ENCODE data around the gene TMEM255A. TPM values are rescaled to one million over a fixed set of nuclear protein-coding genes. Genes with fewer than 3 reads are reported as not detected.

Gene TMEM255A
- total and polyA plus RNA-seq, 2 donors (not counting 1 experiment from before 2014, with no cell fraction given), result under 0.01 to 0.93 TPM

- no peaks in the 10 kb centered on the region for H3K27me3 ChIP-seq (ENCODE audit: control insufficient read depth, insufficient read depth, low read length)
- no peak overlapping the region for H3K27ac ChIP-seq (ENCODE audit: insufficient read depth, low read length)
- H4K20me1 ChIP-seq (ENCODE audit: control insufficient read depth, extremely low read depth, insufficient read depth, low read length), result no peaks in the 10 kb centered on the region
- no peak overlapping the region for H3K4me2 ChIP-seq (ENCODE audit: extremely low read depth, insufficient read depth, low read length)
- H3K9ac ChIP-seq (ENCODE audit: insufficient read depth, low read length), result no peak overlapping the region
- no peaks in the 10 kb centered on the region for H3K4me1 ChIP-seq (ENCODE audit: control insufficient read depth, extremely low read depth, insufficient read depth, low read length)
- no peak for TF ChIP-seq EZH2 (IDR thresholded peaks at IDR 0.05; ENCODE audit: low read length, missing control alignments)
- TF ChIP-seq CTCF (conservative IDR thresholded peaks at IDR 0.05 in 1 of 2, IDR thresholded peaks at IDR 0.05 in 1 of 2; ENCODE audit: low read depth in 1 of 2, low read length in 2 of 2), result no peak
- H3K79me2 ChIP-seq (ENCODE audit: control insufficient read depth, insufficient read depth, low read length), result no peaks in the 10 kb centered on the region
- no peaks in the 10 kb centered on the region for H3K36me3 ChIP-seq (ENCODE audit: control insufficient read depth, insufficient read depth, low read length)
- H3K4me3 ChIP-seq (replicated peaks in 1 of 4; ENCODE audit: control extremely low read depth in 1 of 4, insufficient read depth in 1 of 4, low read depth in 3 of 4, low read length in 4 of 4), result no peak overlapping the region
- no peak for DNase-seq (ENCODE audit: low read depth in 2 of 2)
- no peaks in the 10 kb centered on the region for H3K9me3 ChIP-seq (ENCODE audit: control insufficient read depth, insufficient read depth, low read depth, low read length)
- H2AFZ ChIP-seq (ENCODE audit: low read length), result no peak overlapping the region
Observed at GRCh38 chrX:120301960-120302359, 9.3 kb downstream of the TMEM255A start.

DNA sequence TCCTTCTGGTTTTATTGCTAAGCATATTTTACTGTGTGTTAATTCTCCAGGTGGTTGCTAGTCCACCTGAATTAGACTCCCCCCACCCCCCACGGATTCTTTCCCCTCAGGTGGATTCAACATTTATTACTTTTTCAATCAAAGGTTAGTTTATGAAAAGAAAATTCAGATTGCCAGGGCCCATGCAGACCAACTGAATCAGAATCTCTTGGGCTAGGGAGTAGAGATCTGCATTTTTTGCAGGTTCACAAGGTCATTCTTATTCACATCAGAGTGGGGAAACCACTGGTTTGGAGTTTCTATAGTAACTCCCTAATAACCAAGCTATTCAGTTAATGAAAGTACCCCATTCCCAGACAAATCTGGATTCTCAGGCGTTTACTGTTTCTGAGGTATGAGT, 9.8 kb downstream of the TMEM255A start:
- Histone ChIP-seq H3K27ac (ENCODE audit: insufficient read depth, low read length) (no peak overlapping the region), H3K9me3 (ENCODE audit: control insufficient read depth, insufficient read depth, low read depth, low read length) (no peaks in the 10 kb centered on the region), H3K9ac (ENCODE audit: insufficient read depth, low read length) (no peak overlapping the region), H3K4me2 (ENCODE audit: extremely low read depth, insufficient read depth, low read length) (no peak overlapping the region), H3K79me2 (ENCODE audit: control insufficient read depth, insufficient read depth, low read length) (no peaks in the 10 kb centered on the region), H3K36me3 (ENCODE audit: control insufficient read depth, insufficient read depth, low read length) (no peaks in the 10 kb centered on the region), H3K4me1 (ENCODE audit: control insufficient read depth, extremely low read depth, insufficient read depth, low read length) (no peaks in the 10 kb centered on the region), H2AFZ (ENCODE audit: low read length) (no peak overlapping the region), H3K27me3 (ENCODE audit: control insufficient read depth, insufficient read depth, low read length) (no peaks in the 10 kb centered on the region), H4K20me1 (ENCODE audit: control insufficient read depth, extremely low read depth, insufficient read depth, low read length) (no peaks in the 10 kb centered on the region), H3K4me3 (replicated peaks in 1 of 4; ENCODE audit: control extremely low read depth in 1 of 4, insufficient read depth in 1 of 4, low read depth in 3 of 4, low read length in 4 of 4) (no peak overlapping the region)
- DNase-seq (ENCODE audit: low read depth in 2 of 2), result no peak
- TF ChIP-seq EZH2 (IDR thresholded peaks at IDR 0.05; ENCODE audit: low read length, missing control alignments) (no peak), CTCF (conservative IDR thresholded peaks at IDR 0.05 in 1 of 2, IDR thresholded peaks at IDR 0.05 in 1 of 2; ENCODE audit: low read depth in 1 of 2, low read length in 2 of 2) (no peak)

- no peak overlapping the region for H2AFZ ChIP-seq (ENCODE audit: low read length)
- H3K27ac ChIP-seq (ENCODE audit: insufficient read depth, low read length), result no peak overlapping the region
- no peaks in the 10 kb centered on the region for H3K36me3 ChIP-seq (ENCODE audit: control insufficient read depth, insufficient read depth, low read length)
- no peak overlapping the region for H3K4me2 ChIP-seq (ENCODE audit: extremely low read depth, insufficient read depth, low read length)
- H3K4me3 ChIP-seq (replicated peaks in 1 of 4; ENCODE audit: control extremely low read depth in 1 of 4, insufficient read depth in 1 of 4, low read depth in 3 of 4, low read length in 4 of 4), result no peak overlapping the region
- H3K79me2 ChIP-seq (ENCODE audit: control insufficient read depth, insufficient read depth, low read length), result no peaks in the 10 kb centered on the region
- no peaks in the 10 kb centered on the region for H4K20me1 ChIP-seq (ENCODE audit: control insufficient read depth, extremely low read depth, insufficient read depth, low read length)
- H3K9me3 ChIP-seq (ENCODE audit: control insufficient read depth, insufficient read depth, low read depth, low read length), result no peaks in the 10 kb centered on the region
- TF ChIP-seq EZH2 (IDR thresholded peaks at IDR 0.05; ENCODE audit: low read length, missing control alignments), result no peak
- TF ChIP-seq CTCF (conservative IDR thresholded peaks at IDR 0.05 in 1 of 2, IDR thresholded peaks at IDR 0.05 in 1 of 2; ENCODE audit: low read depth in 1 of 2, low read length in 2 of 2), result no peak
- no peaks in the 10 kb centered on the region for H3K4me1 ChIP-seq (ENCODE audit: control insufficient read depth, extremely low read depth, insufficient read depth, low read length)
- no peaks in the 10 kb centered on the region for H3K27me3 ChIP-seq (ENCODE audit: control insufficient read depth, insufficient read depth, low read length)
- DNase-seq (ENCODE audit: low read depth in 2 of 2), result no peak
- H3K9ac ChIP-seq (ENCODE audit: insufficient read depth, low read length), result no peak overlapping the region
Observed at GRCh38 chrX:120299928-120300327, 11.3 kb downstream of the TMEM255A start.

Data from fibroblast of lung (primary cell).